AG10803 (cell line): Measurements from ENCODE around the gene CPM.

Experiments
- DNase-seq: peaks from one replicate; pipeline ENCODE4 v3.0.0; 2010; ENCODE audit warnings: low read depth
- H3K4me3 ChIP-seq: 2 replicates; pipeline ENCODE4 v1.5.1; 2011; ENCODE audit warnings: mild to moderate bottlenecking, low read length, control low read depth
- CTCF ChIP-seq: conservative IDR thresholded peaks from 2 replicates; pipeline ENCODE4 v1.5.1; 2011; ENCODE audit warnings: mild to moderate bottlenecking, low read length, control low read depth, inconsistent platforms

The CPM gene

GRCh38 chr12:68888243-68888642, 44.7 kb downstream of the CPM start:
- no peak overlapping the region for H3K4me3 ChIP-seq
- no peak for TF ChIP-seq CTCF
- no peak for DNase-seq

- no peak overlapping the region for H3K4me3 ChIP-seq
- TF ChIP-seq CTCF = no peak
Measured at GRCh38 chr12:68887641-68888040, 45.3 kb downstream of the CPM start.

DNA sequence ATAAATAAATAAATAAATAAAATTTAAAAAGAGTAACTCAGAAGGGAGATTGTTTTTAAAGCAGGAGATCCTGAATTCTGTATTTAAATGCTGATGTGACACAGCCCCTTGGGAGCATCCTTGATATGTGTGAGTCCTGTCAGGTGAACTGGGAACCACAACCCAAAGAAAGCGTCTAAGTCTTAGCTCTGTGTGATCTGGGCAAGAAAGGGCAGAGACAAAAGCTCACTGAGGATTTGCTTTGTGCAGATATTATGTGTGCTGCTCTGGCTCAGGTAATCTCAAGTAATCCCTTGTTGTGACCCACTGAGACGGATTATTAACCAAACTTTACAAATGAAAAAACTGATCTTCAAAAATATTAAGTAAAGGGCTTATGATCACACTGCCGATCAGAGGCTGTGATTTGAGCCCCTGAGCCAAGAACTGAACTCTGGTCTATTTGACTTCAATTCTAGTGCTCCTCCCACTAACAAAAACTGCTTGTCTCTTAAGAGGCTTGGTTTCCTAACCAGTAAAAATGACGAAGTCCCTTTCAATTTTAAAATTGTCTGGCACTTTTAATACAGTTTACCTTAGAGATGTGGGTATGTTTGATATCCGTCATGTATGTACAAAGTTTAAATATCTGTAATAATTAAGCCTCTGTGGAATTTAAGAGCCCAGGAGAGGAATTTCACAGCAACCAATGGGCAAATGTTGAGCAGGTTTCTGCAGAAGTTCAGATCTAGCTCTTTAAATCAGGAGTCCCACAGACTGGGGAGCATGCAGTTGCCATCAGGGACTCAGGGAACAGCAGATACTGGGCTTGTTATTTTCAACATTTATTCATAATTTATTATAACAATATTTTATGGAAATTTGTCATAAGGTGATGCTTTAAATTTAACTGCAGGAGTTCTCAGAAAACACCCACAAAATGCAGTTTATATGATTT, 46.1 kb downstream of the CPM start:
- no peak for DNase-seq
- TF ChIP-seq CTCF = no peak

More at GRCh38 chr12:68887641-68888040, 45.3 kb downstream of the CPM start:
- no peak for DNase-seq

GRCh38 chr12:68885381-68885780, 47.6 kb downstream of the CPM start:
- H3K4me3 ChIP-seq = no peak overlapping the region
- DNase-seq = no peak
- TF ChIP-seq CTCF = no peak

More for the DNA sequence above, 46.1 kb downstream of the CPM start:
- H3K4me3 ChIP-seq = no peak overlapping the region

- H3K4me3 ChIP-seq = no peak overlapping the region
- TF ChIP-seq CTCF = no peak
- DNase-seq = no peak
Measured at GRCh38 chr12:68884251-68884650, 48.7 kb downstream of the CPM start.

- no peak overlapping the region for H3K4me3 ChIP-seq
- no peak for DNase-seq
- TF ChIP-seq CTCF = no peak
Measured at GRCh38 chr12:68883151-68883550, 49.8 kb downstream of the CPM start.
